ENCODE data around the gene THAP6. TPM values are rescaled to one million over a fixed set of nuclear protein-coding genes. Genes with fewer than 3 reads are reported as not detected.

THAP6 gene
- total RNA-seq: 38.6 TPM
- polyA plus RNA-seq: 9.4 TPM

GRCh38 chr4:75514131-75514948, at the start of gene THAP6, which contains the start of gene RCHY1:
THAP6 (plus strand) TSS chr4:75514473; CDS start chr4:75515453, 980 bp downstream.
RCHY1 (minus strand) TSS chr4:75514403; CDS start chr4:75514286, 117 bp downstream.
- H3K4me3 ChIP-seq (ENCODE audit: low read depth, low read length): peak within 1 kb of the TSS; percentile 76
- peak; percentile 93 for DNase-seq (ENCODE audit: extremely low spot score)
- under 1% methylated on average over 61 of the region's 61 CpGs for WGBS
- H3K4me1 ChIP-seq (ENCODE audit: insufficient read depth): peaks cover 1% of the 10 kb centered on the region
- H3K36me3 ChIP-seq (ENCODE audit: insufficient read depth): no peaks in the 10 kb centered on the region
- peak within 1 kb of the TSS; percentile 83 for H3K27ac ChIP-seq (ENCODE audit: low read depth)

GRCh38 chr4:75469896-75470295, 44.4 kb upstream of the THAP6 start:
- Histone ChIP-seq H3K4me3 (ENCODE audit: low read depth, low read length) (no peak overlapping the region), H3K36me3 (ENCODE audit: insufficient read depth) (no peaks in the 10 kb centered on the region), H3K4me1 (ENCODE audit: insufficient read depth) (no peaks in the 10 kb centered on the region), H3K27ac (ENCODE audit: low read depth) (no peak overlapping the region)
- DNase-seq (ENCODE audit: extremely low spot score): no peak
- 100% methylated on average over 1 of the region's 1 CpG for WGBS

GRCh38 chr4:75470738-75471137, 43.5 kb upstream of the THAP6 start:
- H3K4me1 ChIP-seq (ENCODE audit: insufficient read depth): no peaks in the 10 kb centered on the region
- H3K4me3 ChIP-seq (ENCODE audit: low read depth, low read length): no peak overlapping the region
- 95% methylated on average over 1 of the region's 1 CpG for WGBS
- no peaks in the 10 kb centered on the region for H3K36me3 ChIP-seq (ENCODE audit: insufficient read depth)
- no peak for DNase-seq (ENCODE audit: extremely low spot score)
- H3K27ac ChIP-seq (ENCODE audit: low read depth): no peak overlapping the region

GRCh38 chr4:75477201-75477600, 37.1 kb upstream of the THAP6 start:
- no peak overlapping the region for H3K4me3 ChIP-seq (ENCODE audit: low read depth, low read length)
- H3K27ac ChIP-seq (ENCODE audit: low read depth): no peak overlapping the region
- WGBS: 94% methylated on average over 3 of the region's 3 CpGs
- peaks cover 2% of the 10 kb centered on the region for H3K36me3 ChIP-seq (ENCODE audit: insufficient read depth)
- H3K4me1 ChIP-seq (ENCODE audit: insufficient read depth): no peaks in the 10 kb centered on the region
- DNase-seq (ENCODE audit: extremely low spot score): no peak

GRCh38 chr4:75484190-75484589, 30.1 kb upstream of the THAP6 start:
- H3K27ac ChIP-seq (ENCODE audit: low read depth): no peak overlapping the region
- H3K36me3 ChIP-seq (ENCODE audit: insufficient read depth): no peaks in the 10 kb centered on the region
- no peak for DNase-seq (ENCODE audit: extremely low spot score)
- H3K4me1 ChIP-seq (ENCODE audit: insufficient read depth): no peaks in the 10 kb centered on the region
- 67% methylated on average over 4 of the region's 4 CpGs for WGBS
- no peak overlapping the region for H3K4me3 ChIP-seq (ENCODE audit: low read depth, low read length)

GRCh38 chr4:75490155-75490554, 24.1 kb upstream of the THAP6 start:
- DNase-seq (ENCODE audit: extremely low spot score): no peak
- Histone ChIP-seq H3K4me1 (ENCODE audit: insufficient read depth) (no peaks in the 10 kb centered on the region), H3K27ac (ENCODE audit: low read depth) (no peak overlapping the region), H3K4me3 (ENCODE audit: low read depth, low read length) (no peak overlapping the region), H3K36me3 (ENCODE audit: insufficient read depth) (no peaks in the 10 kb centered on the region)
- WGBS: 61% methylated on average over 2 of the region's 2 CpGs

- Histone ChIP-seq H3K4me3 (ENCODE audit: low read depth, low read length) (no peak overlapping the region), H3K36me3 (ENCODE audit: insufficient read depth) (no peaks in the 10 kb centered on the region), H3K4me1 (ENCODE audit: insufficient read depth) (no peaks in the 10 kb centered on the region), H3K27ac (ENCODE audit: low read depth) (no peak overlapping the region)
- 20% methylated on average over 1 of the region's 1 CpG for WGBS
- no peak for DNase-seq (ENCODE audit: extremely low spot score)
These were observed 19.7 kb upstream of the THAP6 start for GRCh38 chr4:75494563-75494962.

GRCh38 chr4:75495476-75495875, 18.8 kb upstream of the THAP6 start:
- WGBS: 89% methylated on average over 2 of the region's 2 CpGs
- no peaks in the 10 kb centered on the region for H3K4me1 ChIP-seq (ENCODE audit: insufficient read depth)
- no peak overlapping the region for H3K4me3 ChIP-seq (ENCODE audit: low read depth, low read length)
- no peak for DNase-seq (ENCODE audit: extremely low spot score)
- no peaks in the 10 kb centered on the region for H3K36me3 ChIP-seq (ENCODE audit: insufficient read depth)
- H3K27ac ChIP-seq (ENCODE audit: low read depth): no peak overlapping the region

GRCh38 chr4:75496406-75496805, 17.9 kb upstream of the THAP6 start:
- DNase-seq (ENCODE audit: extremely low spot score): no peak
- no peak overlapping the region for H3K4me3 ChIP-seq (ENCODE audit: low read depth, low read length)
- H3K36me3 ChIP-seq (ENCODE audit: insufficient read depth): no peaks in the 10 kb centered on the region
- H3K27ac ChIP-seq (ENCODE audit: low read depth): no peak overlapping the region
- H3K4me1 ChIP-seq (ENCODE audit: insufficient read depth): no peaks in the 10 kb centered on the region
- 42% methylated on average over 2 of the region's 2 CpGs for WGBS

GRCh38 chr4:75497133-75497532, 17.1 kb upstream of the THAP6 start:
- 39% methylated on average over 5 of the region's 5 CpGs for WGBS
- Histone ChIP-seq H3K4me3 (ENCODE audit: low read depth, low read length) (no peak overlapping the region), H3K4me1 (ENCODE audit: insufficient read depth) (no peaks in the 10 kb centered on the region), H3K27ac (ENCODE audit: low read depth) (no peak overlapping the region), H3K36me3 (ENCODE audit: insufficient read depth) (no peaks in the 10 kb centered on the region)
- DNase-seq (ENCODE audit: extremely low spot score): no peak

GRCh38 chr4:75498041-75498440, 16.2 kb upstream of the THAP6 start:
- WGBS: 92% methylated on average over 2 of the region's 2 CpGs
- no peaks in the 10 kb centered on the region for H3K4me1 ChIP-seq (ENCODE audit: insufficient read depth)
- H3K36me3 ChIP-seq (ENCODE audit: insufficient read depth): no peaks in the 10 kb centered on the region
- no peak for DNase-seq (ENCODE audit: extremely low spot score)
- no peak overlapping the region for H3K4me3 ChIP-seq (ENCODE audit: low read depth, low read length)
- no peak overlapping the region for H3K27ac ChIP-seq (ENCODE audit: low read depth)

GRCh38 chr4:75499900-75500299, 14.4 kb upstream of the THAP6 start:
- 93% methylated on average over 2 of the region's 2 CpGs for WGBS
- H3K4me3 ChIP-seq (ENCODE audit: low read depth, low read length): no peak overlapping the region
- H3K36me3 ChIP-seq (ENCODE audit: insufficient read depth): no peaks in the 10 kb centered on the region
- no peak overlapping the region for H3K27ac ChIP-seq (ENCODE audit: low read depth)
- no peaks in the 10 kb centered on the region for H3K4me1 ChIP-seq (ENCODE audit: insufficient read depth)
- DNase-seq (ENCODE audit: extremely low spot score): no peak

GRCh38 chr4:75502671-75503070, 11.6 kb upstream of the THAP6 start:
- WGBS: 95% methylated on average over 2 of the region's 2 CpGs
- no peak overlapping the region for H3K27ac ChIP-seq (ENCODE audit: low read depth)
- no peaks in the 10 kb centered on the region for H3K36me3 ChIP-seq (ENCODE audit: insufficient read depth)
- no peak for DNase-seq (ENCODE audit: extremely low spot score)
- no peak overlapping the region for H3K4me3 ChIP-seq (ENCODE audit: low read depth, low read length)
- no peaks in the 10 kb centered on the region for H3K4me1 ChIP-seq (ENCODE audit: insufficient read depth)

- no peak overlapping the region for H3K27ac ChIP-seq (ENCODE audit: low read depth)
- peaks cover 1% of the 10 kb centered on the region for H3K4me1 ChIP-seq (ENCODE audit: insufficient read depth)
- H3K36me3 ChIP-seq (ENCODE audit: insufficient read depth): no peaks in the 10 kb centered on the region
- WGBS: 95% methylated on average over 2 of the region's 2 CpGs
- no peak overlapping the region for H3K4me3 ChIP-seq (ENCODE audit: low read depth, low read length)
- no peak for DNase-seq (ENCODE audit: extremely low spot score)
These were observed 8.6 kb upstream of the THAP6 start for GRCh38 chr4:75505630-75506029.

Measured in urinary bladder (tissue), 4 donors.